ENCODE data around the gene ITGB6. TPM values are rescaled to one million over a fixed set of nuclear protein-coding genes. Genes with fewer than 3 reads are reported as not detected.
A peak's percentile ranks its signal among the peaks of the same experiment; 100 is the strongest.

Gene ITGB6
- total and polyA plus RNA-seq, 8 donors: 1.3 to 32.4 (median 3.0) TPM

DNA sequence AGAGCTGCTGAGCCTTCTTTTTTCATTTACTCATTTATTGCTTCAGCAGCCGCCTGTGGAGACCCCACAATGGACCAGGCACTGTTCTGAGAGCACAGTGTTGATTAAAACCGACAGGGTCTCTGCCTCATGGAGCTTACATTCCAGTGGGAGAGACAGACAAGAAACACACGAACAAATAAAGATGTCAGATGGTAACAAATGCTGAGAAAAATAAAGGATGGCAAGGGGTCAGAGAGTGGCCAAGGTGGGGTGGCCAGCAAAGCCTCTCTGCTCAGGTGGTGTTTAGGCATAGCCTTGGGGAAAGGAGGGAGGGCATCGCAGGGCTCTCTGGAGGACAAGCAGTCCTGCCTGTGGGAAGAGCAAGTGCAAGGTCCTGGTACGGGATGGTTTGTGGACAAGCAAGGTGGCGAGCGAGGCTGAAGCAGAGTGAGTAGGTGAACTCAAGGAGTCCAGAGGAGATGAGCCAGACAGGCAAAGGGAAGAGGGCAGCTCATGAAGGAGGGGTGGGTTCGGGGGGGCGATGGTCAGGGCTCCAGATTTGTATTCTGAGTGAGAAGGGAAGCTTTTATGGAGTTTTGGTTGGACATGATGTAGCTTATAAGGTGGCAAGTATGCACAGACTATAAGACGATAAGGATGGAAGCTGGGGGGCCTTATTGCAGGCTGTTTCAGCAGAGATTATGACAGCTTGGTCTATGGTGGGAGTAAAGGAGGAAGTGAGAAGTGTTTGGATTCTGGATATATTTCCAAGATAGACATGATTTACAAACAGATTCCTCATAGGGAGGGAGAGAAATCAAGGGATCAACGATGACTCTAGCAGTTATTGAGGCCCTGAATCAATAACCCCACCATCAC, 8.8 kb upstream of the ITGB6 start:
- intact Hi-C loops (cut with DNase I): loop anchor here in 1 of 3 donors (10.0 kb wide), 1 partner anchor 104 kb away; no protein-coding TSS in a partner anchor
- peak overlapping the region in 2 of 4 donors; percentile 54 to 66 for H3K27ac ChIP-seq
- no peak for FAIRE-seq
- H3K9me3 ChIP-seq: no peaks in the 10 kb centered on the region
- peaks cover 4 to 16% (median 5%) of the 10 kb centered on the region in 3 donors for H3K4me1 ChIP-seq
- H3K27me3 ChIP-seq: no peaks in the 10 kb centered on the region
- ATAC-seq: no peak
- WGBS, 2 donors: 77 to 83% methylated on average over 11 of the region's 11 CpGs
- no peaks in the 10 kb centered on the region for H3K36me3 ChIP-seq
- no peak for TF ChIP-seq CTCF (IDR thresholded peaks at IDR 0.05)
- no peak overlapping the region for H3K4me3 ChIP-seq
- no peak for DNase-seq

DNA sequence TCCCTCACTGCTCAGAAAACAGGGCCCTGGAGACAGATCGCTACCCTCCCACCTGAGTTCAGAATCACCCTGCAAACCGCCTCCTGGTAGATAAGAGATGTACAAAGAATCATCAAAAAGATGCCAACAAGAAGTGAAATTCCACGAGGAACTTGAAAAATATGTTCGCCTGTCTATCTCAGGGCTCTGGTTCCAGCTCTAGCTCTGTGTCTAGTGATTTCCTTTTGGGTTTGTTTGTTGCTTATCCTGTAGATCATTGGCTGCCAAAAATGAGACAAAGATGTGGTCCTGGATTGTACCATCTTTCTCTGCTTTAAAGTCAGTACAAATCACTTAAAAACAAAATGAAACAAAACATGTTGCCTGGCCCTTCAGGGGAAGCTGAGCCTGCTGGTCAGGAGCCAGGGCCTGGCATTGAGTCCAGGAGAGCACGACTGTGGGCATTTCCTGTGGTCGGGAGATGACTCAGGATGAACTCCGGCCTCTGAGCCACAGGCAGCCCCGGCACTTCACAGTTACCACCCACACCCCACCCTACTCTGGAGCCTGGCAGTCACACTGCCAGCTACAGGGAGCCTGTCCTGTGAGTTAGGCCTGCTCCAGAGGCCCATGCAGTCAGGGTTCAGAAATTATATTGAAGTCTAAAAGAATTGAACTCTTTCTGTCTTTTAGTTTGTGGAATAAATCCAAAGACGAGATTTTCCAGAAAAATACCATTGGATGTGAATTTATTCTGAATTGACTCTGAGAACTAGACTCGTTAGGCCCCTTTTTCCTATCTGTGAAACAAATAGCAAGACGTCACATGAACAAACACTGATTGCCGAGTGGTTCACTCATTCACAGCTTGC, 8.0 kb upstream of the ITGB6 start:
- ATAC-seq (peak; percentile 45 to 77 (median 76)), DNase-seq (peak in 4 of 6 donors; percentile 51 to 68 (median 58)), FAIRE-seq (no peak)
- Histone ChIP-seq H3K9me3 (no peaks in the 10 kb centered on the region), H3K27me3 (no peaks in the 10 kb centered on the region), H3K27ac (peak overlapping the region in 2 of 4 donors; percentile 54 to 66), H3K4me1 (peaks cover 4 to 16% (median 5%) of the 10 kb centered on the region in 3 donors), H3K36me3 (no peaks in the 10 kb centered on the region), H3K4me3 (no peak overlapping the region)
- 41 to 45% methylated on average over 12 of the region's 12 CpGs for WGBS, 2 donors
- TF ChIP-seq CTCF (IDR thresholded peaks at IDR 0.05): no peak
- intact Hi-C loops (cut with DNase I): loop anchor here in 1 of 3 donors (10.0 kb wide), 1 partner anchor 103 kb away; no protein-coding TSS in a partner anchor

DNA sequence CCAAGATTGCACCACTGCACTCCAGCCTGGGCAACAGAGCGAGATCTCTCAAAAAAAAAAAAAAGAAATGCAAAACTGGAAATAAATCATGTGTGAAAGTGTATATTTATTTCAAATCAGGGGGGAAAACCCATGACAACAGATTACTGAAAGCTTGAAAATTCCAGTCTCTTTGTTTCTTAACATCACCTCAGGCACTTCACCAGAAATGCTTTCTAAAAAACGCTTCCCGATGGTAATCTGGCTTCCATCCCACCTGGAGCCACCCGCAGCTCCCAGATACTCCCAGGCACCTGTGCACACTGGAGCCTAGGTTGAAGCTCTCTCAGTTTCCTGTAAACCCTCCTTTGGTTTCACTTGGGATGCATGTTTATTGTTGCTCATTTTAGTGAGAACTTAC, 7.2 kb upstream of the ITGB6 start:
- H3K36me3 ChIP-seq: no peaks in the 10 kb centered on the region
- ATAC-seq (no peak), DNase-seq (no peak), FAIRE-seq (no peak)
- no peak overlapping the region for H3K4me3 ChIP-seq
- no peaks in the 10 kb centered on the region for H3K9me3 ChIP-seq
- peak overlapping the region in 2 of 4 donors; percentile 54 to 66 for H3K27ac ChIP-seq
- WGBS, 2 donors: 78 to 84% methylated on average over 4 of the region's 4 CpGs
- peaks cover 4 to 16% (median 5%) of the 10 kb centered on the region in 3 donors for H3K4me1 ChIP-seq
- intact Hi-C loops (cut with DNase I): loop anchor here in 1 of 3 donors (10.0 kb wide), 1 partner anchor 102 kb away; no protein-coding TSS in a partner anchor
- no peaks in the 10 kb centered on the region for H3K27me3 ChIP-seq
- no peak for TF ChIP-seq CTCF (IDR thresholded peaks at IDR 0.05)

DNA sequence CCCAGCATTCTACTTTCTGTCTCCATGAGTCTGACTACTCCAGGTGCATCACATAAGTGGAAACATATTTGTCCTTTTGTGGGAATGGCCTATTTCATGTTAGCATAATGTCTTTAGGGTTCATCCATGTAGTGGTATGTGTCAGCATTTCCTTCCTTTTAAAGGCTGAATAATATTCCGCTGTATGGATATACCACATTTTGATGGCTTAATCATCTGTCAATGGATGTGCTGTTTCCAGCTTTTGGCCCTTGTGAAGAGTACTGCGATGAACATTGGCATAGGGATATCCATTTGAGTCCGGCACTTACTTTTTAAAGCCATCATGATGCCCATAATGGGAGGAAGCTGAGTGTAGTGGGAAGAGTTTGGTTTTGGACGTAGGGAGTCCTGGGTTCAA, 6.4 kb upstream of the ITGB6 start:
- no peak for TF ChIP-seq CTCF (IDR thresholded peaks at IDR 0.05)
- H3K27me3 ChIP-seq: no peaks in the 10 kb centered on the region
- 93 to 95% methylated on average over 4 of the region's 4 CpGs for WGBS, 2 donors
- ATAC-seq: no peak
- peak overlapping the region in 1 of 4 donors; percentile 50 for H3K27ac ChIP-seq
- H3K4me3 ChIP-seq: no peak overlapping the region
- H3K36me3 ChIP-seq: no peaks in the 10 kb centered on the region
- H3K9me3 ChIP-seq: no peaks in the 10 kb centered on the region
- no peak for DNase-seq
- peaks cover 4 to 16% (median 5%) of the 10 kb centered on the region in 3 donors for H3K4me1 ChIP-seq
- no peak for FAIRE-seq
- intact Hi-C loops (cut with DNase I): loop anchor here in 1 of 3 donors (10.0 kb wide), 1 partner anchor 102 kb away; no protein-coding TSS in a partner anchor
